ENCODE data around the gene DACH2. TPM values are rescaled to one million over a fixed set of nuclear protein-coding genes. Genes with fewer than 3 reads are reported as not detected.

Gene DACH2
- total and polyA plus RNA-seq, 9 donors: 0.17 to 4.8 (median 0.53) TPM

- no peak for TF ChIP-seq CTCF (IDR thresholded peaks at IDR 0.05)
- no peak for TF ChIP-seq POLR2A (IDR thresholded peaks at IDR 0.05)
- TF ChIP-seq EP300 (IDR thresholded peaks at IDR 0.05): no peak
- Histone ChIP-seq H3K9me3 (no peaks in the 10 kb centered on the region), H3K4me1 (ENCODE audit: insufficient read depth) (no peaks in the 10 kb centered on the region), H3K4me3 (no peak overlapping the region), H3K27ac (no peak overlapping the region), H3K27me3 (no peaks in the 10 kb centered on the region), H3K36me3 (no peaks in the 10 kb centered on the region)
- 52 to 59% (median 54%) methylated on average over 5 of the region's 5 CpGs for WGBS, 3 donors
- intact Hi-C loops (cut with DNase I): no loop called here
- DNase-seq: no peak
Observed at GRCh38 chrX:86455495-86455894, 307.2 kb downstream of the DACH2 start.

GRCh38 chrX:86460760-86461159 is 312.5 kb downstream of the DACH2 start:
- Histone ChIP-seq H3K4me1 (ENCODE audit: insufficient read depth) (no peaks in the 10 kb centered on the region), H3K4me3 (no peak overlapping the region), H3K36me3 (no peaks in the 10 kb centered on the region), H3K27ac (no peak overlapping the region), H3K9me3 (no peaks in the 10 kb centered on the region), H3K27me3 (no peaks in the 10 kb centered on the region)
- intact Hi-C loops (cut with DNase I): no loop called here
- WGBS, 3 donors: 49 to 55% (median 51%) methylated on average over 3 of the region's 3 CpGs
- TF ChIP-seq EP300 (IDR thresholded peaks at IDR 0.05) (no peak), POLR2A (IDR thresholded peaks at IDR 0.05) (no peak), CTCF (IDR thresholded peaks at IDR 0.05) (no peak)
- no peak for DNase-seq

GRCh38 chrX:86504297-86504696 is 356.0 kb downstream of the DACH2 start:
- no peaks in the 10 kb centered on the region for H3K4me1 ChIP-seq (ENCODE audit: insufficient read depth)
- no peaks in the 10 kb centered on the region for H3K36me3 ChIP-seq
- intact Hi-C loops (cut with DNase I): no loop called here
- WGBS, 3 donors: 77 to 88% (median 79%) methylated on average over 1 of the region's 1 CpG
- no peaks in the 10 kb centered on the region for H3K9me3 ChIP-seq
- no peak for DNase-seq
- H3K4me3 ChIP-seq: no peak overlapping the region
- H3K27me3 ChIP-seq: no peaks in the 10 kb centered on the region
- TF ChIP-seq CTCF (IDR thresholded peaks at IDR 0.05): no peak
- TF ChIP-seq POLR2A (IDR thresholded peaks at IDR 0.05): no peak
- TF ChIP-seq EP300 (IDR thresholded peaks at IDR 0.05): no peak
- H3K27ac ChIP-seq: no peak overlapping the region

GRCh38 chrX:86507331-86507730 is 359.1 kb downstream of the DACH2 start:
- Histone ChIP-seq H3K4me3 (no peak overlapping the region), H3K9me3 (no peaks in the 10 kb centered on the region), H3K4me1 (ENCODE audit: insufficient read depth) (no peaks in the 10 kb centered on the region), H3K27ac (no peak overlapping the region), H3K27me3 (no peaks in the 10 kb centered on the region), H3K36me3 (no peaks in the 10 kb centered on the region)
- DNase-seq: no peak
- TF ChIP-seq POLR2A (IDR thresholded peaks at IDR 0.05) (no peak), CTCF (IDR thresholded peaks at IDR 0.05) (no peak), EP300 (IDR thresholded peaks at IDR 0.05) (no peak)
- intact Hi-C loops (cut with DNase I): no loop called here
- WGBS, 3 donors: 41 to 47% (median 43%) methylated on average over 2 of the region's 2 CpGs

GRCh38 chrX:86579777-86580176 is 431.5 kb downstream of the DACH2 start:
- no peak overlapping the region for H3K4me3 ChIP-seq
- no peaks in the 10 kb centered on the region for H3K4me1 ChIP-seq (ENCODE audit: insufficient read depth)
- no peaks in the 10 kb centered on the region for H3K9me3 ChIP-seq
- TF ChIP-seq EP300 (IDR thresholded peaks at IDR 0.05) (no peak), CTCF (IDR thresholded peaks at IDR 0.05) (no peak), POLR2A (IDR thresholded peaks at IDR 0.05) (no peak)
- intact Hi-C loops (cut with DNase I): no loop called here
- no peaks in the 10 kb centered on the region for H3K27me3 ChIP-seq
- H3K36me3 ChIP-seq: no peaks in the 10 kb centered on the region
- H3K27ac ChIP-seq: no peak overlapping the region
- WGBS, 3 donors: 63 to 66% (median 63%) methylated on average over 4 of the region's 4 CpGs
- DNase-seq: no peak

Measured in ovary (tissue), 9 donors.